ENCODE results near the gene KCNIP3. TPM values are rescaled to one million over a fixed set of nuclear protein-coding genes. Genes with fewer than 3 reads are reported as not detected.

KCNIP3 gene
- total RNA-seq, 2 donors from 2014 or later = not detected

DNA sequence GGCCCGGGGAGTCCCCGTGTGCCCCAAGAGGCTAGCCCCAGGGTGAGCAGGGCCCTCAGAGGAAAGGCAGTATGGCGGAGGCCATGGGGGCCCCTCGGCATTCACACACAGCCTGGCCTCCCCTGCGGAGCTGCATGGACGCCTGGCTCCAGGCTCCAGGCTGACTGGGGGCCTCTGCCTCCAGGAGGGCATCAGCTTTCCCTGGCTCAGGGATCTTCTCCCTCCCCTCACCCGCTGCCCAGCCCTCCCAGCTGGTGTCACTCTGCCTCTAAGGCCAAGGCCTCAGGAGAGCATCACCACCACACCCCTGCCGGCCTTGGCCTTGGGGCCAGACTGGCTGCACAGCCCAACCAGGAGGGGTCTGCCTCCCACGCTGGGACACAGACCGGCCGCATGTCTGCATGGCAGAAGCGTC, 88.4 kb downstream of the KCNIP3 start:
- H3K9me3 ChIP-seq (ENCODE audit: control insufficient read depth, low read length, poor library complexity, severe bottlenecking) = no peaks in the 10 kb centered on the region
- Mint-ChIP-seq H3K27ac (no peak overlapping the region), H3K4me3 (no peak overlapping the region), H3K27me3 (peaks cover 32% of the 10 kb centered on the region), H3K36me3 (ENCODE audit: low read depth) (no peaks in the 10 kb centered on the region), H3K4me1 (peaks cover 4% of the 10 kb centered on the region)
- no peak for ATAC-seq
- no peak for DNase-seq

- H3K9me3 ChIP-seq (ENCODE audit: control insufficient read depth, low read length, poor library complexity, severe bottlenecking) = no peaks in the 10 kb centered on the region
- no peak overlapping the region for H3K4me3 Mint-ChIP-seq
- H3K4me1 Mint-ChIP-seq = peaks cover 4% of the 10 kb centered on the region
- ATAC-seq = no peak
- H3K27me3 Mint-ChIP-seq = peaks cover 27% of the 10 kb centered on the region
- H3K27ac Mint-ChIP-seq = no peak overlapping the region
- no peak for DNase-seq
- H3K36me3 Mint-ChIP-seq (ENCODE audit: low read depth) = no peaks in the 10 kb centered on the region
These were observed 88.9 kb downstream of the KCNIP3 start for GRCh38 chr2:95386031-95386430.

DNA sequence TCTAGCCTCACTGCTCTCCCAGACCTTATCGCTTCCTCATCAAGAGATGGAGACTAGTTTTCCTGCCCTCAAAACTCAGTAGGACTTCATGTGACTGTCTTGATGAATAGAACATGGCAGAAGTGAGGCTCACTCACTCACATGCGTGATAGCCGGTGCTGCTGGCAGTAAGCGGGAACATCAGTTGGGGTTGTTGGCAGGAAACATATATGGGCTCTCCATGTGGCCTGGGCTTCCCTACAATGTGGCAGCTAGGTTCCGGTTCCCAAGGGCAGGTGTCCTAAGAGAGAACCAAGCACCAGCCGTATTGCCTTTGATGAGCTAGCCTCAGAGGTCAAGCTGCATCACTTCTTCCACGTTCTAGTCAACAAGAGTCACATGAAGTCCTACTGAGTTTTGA, 90.2 kb downstream of the KCNIP3 start:
- ATAC-seq (no peak), DNase-seq (no peak)
- no peak overlapping the region for H3K4me3 Mint-ChIP-seq
- H3K9me3 ChIP-seq (ENCODE audit: control insufficient read depth, low read length, poor library complexity, severe bottlenecking) = no peaks in the 10 kb centered on the region
- H3K36me3 Mint-ChIP-seq (ENCODE audit: low read depth) = no peaks in the 10 kb centered on the region
- H3K4me1 Mint-ChIP-seq = peaks cover 4% of the 10 kb centered on the region
- peaks cover 20% of the 10 kb centered on the region for H3K27me3 Mint-ChIP-seq
- H3K27ac Mint-ChIP-seq = no peak overlapping the region

- H3K27me3 Mint-ChIP-seq = peaks cover 15% of the 10 kb centered on the region
- no peak overlapping the region for H3K4me3 Mint-ChIP-seq
- no peaks in the 10 kb centered on the region for H3K36me3 Mint-ChIP-seq (ENCODE audit: low read depth)
- no peak for ATAC-seq
- H3K27ac Mint-ChIP-seq = no peak overlapping the region
- no peaks in the 10 kb centered on the region for H3K9me3 ChIP-seq (ENCODE audit: control insufficient read depth, low read length, poor library complexity, severe bottlenecking)
- DNase-seq = no peak
- H3K4me1 Mint-ChIP-seq = peaks cover 4% of the 10 kb centered on the region
These were observed 91.0 kb downstream of the KCNIP3 start for GRCh38 chr2:95388091-95388692.

DNA sequence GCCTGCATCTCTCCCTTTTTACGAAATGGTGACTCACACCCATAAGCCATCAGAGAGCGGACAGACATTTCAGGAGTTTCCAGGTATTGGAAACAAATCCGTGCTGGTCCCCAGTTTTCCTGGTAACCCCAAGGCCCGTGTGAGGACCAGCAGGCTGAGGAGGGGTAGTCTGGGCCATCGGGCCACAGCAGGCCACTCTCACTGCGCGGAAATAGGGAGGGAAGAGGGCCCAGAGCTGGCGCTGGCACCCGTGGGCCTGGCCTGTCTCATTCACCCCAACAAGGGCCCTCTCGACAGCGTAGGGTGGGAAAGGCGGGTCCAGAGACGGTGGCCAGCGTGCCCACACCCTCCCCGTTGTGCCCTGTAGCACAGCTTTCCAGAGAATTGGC, 91.7 kb downstream of the KCNIP3 start:
- no peak overlapping the region for H3K4me3 Mint-ChIP-seq
- H3K9me3 ChIP-seq (ENCODE audit: control insufficient read depth, low read length, poor library complexity, severe bottlenecking) = no peaks in the 10 kb centered on the region
- H3K27ac Mint-ChIP-seq = no peak overlapping the region
- peaks cover 4% of the 10 kb centered on the region for H3K4me1 Mint-ChIP-seq
- peaks cover 15% of the 10 kb centered on the region for H3K27me3 Mint-ChIP-seq
- ATAC-seq (peak; percentile 16), DNase-seq (no peak)
- no peaks in the 10 kb centered on the region for H3K36me3 Mint-ChIP-seq (ENCODE audit: low read depth)

DNA sequence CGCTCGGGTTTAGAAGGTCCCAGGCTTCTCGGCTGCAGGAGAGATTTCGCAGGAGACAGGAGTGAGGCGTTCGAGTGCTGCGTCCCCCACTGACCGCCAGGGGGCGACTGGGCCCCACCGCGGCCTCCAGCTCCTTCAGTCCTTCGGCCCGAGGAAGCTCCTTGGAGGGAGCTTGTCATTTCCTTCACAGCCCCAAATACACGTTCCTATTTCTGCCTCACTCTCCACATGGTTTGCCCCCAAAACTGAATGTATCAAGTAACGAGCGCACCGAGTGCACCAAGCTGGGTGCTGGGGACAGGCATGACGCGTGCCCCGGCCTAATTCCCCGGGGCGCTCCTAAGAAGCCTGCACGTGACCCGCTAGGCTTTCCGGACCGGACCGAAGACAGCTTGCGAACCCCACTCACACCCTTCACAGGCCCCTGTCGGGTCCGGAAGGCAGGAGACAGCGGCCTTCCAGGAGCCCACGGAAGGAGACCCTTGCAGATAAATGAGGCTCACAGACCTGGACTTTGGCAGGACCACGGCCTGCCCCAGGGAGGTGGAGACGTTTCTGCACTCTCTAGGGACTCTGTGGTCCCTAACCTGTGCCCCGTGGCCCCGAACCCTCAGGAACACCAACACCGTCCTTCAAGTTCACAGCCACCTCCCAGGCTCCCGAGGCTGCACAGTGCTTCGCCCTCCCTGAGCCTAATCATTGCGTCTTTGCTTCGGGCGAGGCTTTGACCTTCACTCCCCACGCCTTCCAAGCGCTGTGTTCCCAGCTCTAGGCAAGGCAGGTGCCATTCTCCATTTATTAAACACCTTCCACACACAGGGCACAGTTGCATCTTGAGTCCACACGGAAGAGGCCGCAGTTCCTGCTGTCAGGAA, 92.3 kb downstream of the KCNIP3 start:
- no peak overlapping the region for H3K4me3 Mint-ChIP-seq
- H3K4me1 Mint-ChIP-seq = peaks cover 4% of the 10 kb centered on the region
- no peaks in the 10 kb centered on the region for H3K36me3 Mint-ChIP-seq (ENCODE audit: low read depth)
- no peak overlapping the region for H3K27ac Mint-ChIP-seq
- peaks cover 10% of the 10 kb centered on the region for H3K27me3 Mint-ChIP-seq
- H3K9me3 ChIP-seq (ENCODE audit: control insufficient read depth, low read length, poor library complexity, severe bottlenecking) = no peaks in the 10 kb centered on the region
- peak; percentile 73 for ATAC-seq
- peak in 2 of 3 donors; percentile 25 to 32 for DNase-seq

DNA sequence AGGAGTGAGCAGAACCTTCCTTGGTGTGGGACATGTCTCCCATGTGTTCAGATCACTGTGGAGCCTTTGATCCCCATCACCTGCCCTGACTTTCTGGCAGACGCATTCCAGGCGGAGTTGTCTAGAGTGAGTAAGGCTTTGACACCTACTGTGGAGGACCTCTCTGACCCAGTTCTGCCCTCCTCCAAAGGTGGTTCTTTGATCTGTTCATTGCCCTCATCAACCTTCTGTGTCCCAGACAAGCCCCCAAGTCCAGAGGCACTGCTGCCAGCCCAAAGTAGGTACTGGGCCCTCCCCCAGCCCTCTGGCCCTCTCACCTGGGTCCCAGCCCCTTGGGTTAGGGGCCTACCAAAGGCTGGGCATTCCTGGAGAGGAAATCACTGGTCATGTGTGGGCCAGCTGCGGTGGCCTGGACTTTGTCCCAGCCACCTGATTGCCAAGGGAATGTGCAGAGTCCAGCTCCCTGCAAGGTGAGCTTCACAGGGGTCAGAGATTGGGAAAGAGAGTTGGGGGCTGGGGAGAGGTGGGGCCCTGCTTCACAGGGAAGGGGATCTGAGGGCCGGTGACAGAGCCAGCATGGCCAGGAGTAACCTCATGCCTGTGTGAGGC, 93.2 kb downstream of the KCNIP3 start:
- no peak overlapping the region for H3K4me3 Mint-ChIP-seq
- H3K36me3 Mint-ChIP-seq (ENCODE audit: low read depth) = no peaks in the 10 kb centered on the region
- H3K27ac Mint-ChIP-seq = no peak overlapping the region
- ATAC-seq (no peak), DNase-seq (no peak)
- no peaks in the 10 kb centered on the region for H3K9me3 ChIP-seq (ENCODE audit: control insufficient read depth, low read length, poor library complexity, severe bottlenecking)
- peaks cover 8% of the 10 kb centered on the region for H3K27me3 Mint-ChIP-seq
- H3K4me1 Mint-ChIP-seq = peaks cover 4% of the 10 kb centered on the region

DNA sequence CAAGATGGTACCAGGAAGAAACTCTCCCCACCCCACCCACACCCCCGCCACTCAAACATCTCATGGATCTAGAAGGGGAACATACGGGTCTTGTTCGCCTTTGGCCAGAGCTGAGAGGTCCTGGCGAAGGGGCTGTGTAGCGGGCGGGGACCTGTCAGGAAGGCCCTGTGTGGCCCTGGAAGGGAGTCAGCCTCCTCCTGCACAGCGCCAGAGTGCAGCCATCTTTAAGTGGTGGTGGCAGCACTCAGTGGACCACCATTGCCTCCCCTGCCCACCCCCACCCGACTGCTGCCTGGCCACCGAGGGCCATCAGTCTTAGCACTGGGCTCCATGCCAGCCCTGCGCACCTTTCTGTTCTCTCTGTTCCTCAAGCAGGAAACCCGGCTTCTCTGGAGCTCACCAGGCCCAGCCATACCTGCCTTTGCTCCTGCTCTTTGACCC, 93.8 kb downstream of the KCNIP3 start:
- Mint-ChIP-seq H3K4me3 (no peak overlapping the region), H3K4me1 (peaks cover 4% of the 10 kb centered on the region), H3K27me3 (peaks cover 8% of the 10 kb centered on the region), H3K36me3 (ENCODE audit: low read depth) (no peaks in the 10 kb centered on the region), H3K27ac (no peak overlapping the region)
- ATAC-seq (no peak), DNase-seq (no peak)
- H3K9me3 ChIP-seq (ENCODE audit: control insufficient read depth, low read length, poor library complexity, severe bottlenecking) = no peaks in the 10 kb centered on the region

DNA sequence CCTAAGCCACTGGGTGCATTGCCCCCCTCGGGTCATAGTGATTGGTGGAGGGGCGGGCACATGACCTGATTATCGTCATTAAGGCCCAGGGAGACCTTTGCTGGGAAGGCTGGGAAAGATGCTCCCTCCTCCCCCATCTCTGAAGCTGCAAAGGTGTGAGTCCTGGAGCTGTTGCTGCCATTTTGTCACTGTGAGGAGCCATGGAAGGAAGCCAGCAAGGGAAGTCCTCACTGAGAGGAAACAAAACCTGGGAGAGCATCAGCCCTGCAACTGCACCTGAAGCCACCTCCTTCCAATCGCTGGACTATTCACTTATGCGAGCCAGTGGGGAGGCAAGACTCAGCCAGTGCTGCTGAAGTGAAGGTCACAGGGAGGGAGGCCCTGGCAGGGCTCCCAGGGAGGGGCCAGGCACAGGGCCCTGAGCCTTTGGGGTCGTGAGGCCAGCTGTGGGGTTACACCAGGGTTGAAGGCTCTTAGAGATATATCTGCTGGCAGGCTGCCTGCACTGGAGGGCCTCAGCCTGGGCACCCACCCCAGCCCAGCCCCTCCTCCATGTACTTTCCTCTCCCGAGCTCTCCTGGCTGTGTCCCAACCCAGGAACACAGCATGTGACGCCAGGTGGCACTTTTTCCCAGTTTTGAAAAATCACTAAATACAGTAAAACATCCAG, 94.6 kb downstream of the KCNIP3 start:
- Mint-ChIP-seq H3K27me3 (peaks cover 10% of the 10 kb centered on the region), H3K36me3 (ENCODE audit: low read depth) (no peaks in the 10 kb centered on the region), H3K27ac (no peak overlapping the region), H3K4me1 (peaks cover 4% of the 10 kb centered on the region), H3K4me3 (no peak overlapping the region)
- DNase-seq = no peak
- no peaks in the 10 kb centered on the region for H3K9me3 ChIP-seq (ENCODE audit: control insufficient read depth, low read length, poor library complexity, severe bottlenecking)
- no peak for ATAC-seq

DNA sequence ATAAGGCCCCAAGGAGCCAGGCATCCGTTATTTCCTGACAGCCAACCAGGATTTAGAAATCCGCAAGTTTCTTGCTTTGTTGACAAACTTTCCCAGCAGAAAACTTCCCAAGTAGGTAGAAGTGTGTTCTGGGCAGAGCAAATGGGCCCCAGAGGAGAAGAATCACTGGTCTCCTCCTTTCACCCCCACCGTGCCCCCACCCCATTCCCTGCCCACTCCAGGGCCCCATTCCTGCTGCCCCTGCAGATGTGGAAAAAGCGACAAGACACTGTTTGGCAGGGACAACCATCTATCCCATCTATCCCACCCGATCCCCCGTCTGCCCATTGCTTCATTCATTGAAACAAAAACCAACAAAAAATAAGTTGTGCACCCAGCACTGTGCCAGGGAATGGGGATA, 95.2 kb downstream of the KCNIP3 start:
- peaks cover 12% of the 10 kb centered on the region for H3K27me3 Mint-ChIP-seq
- no peak overlapping the region for H3K4me3 Mint-ChIP-seq
- no peaks in the 10 kb centered on the region for H3K36me3 Mint-ChIP-seq (ENCODE audit: low read depth)
- DNase-seq (no peak), ATAC-seq (no peak)
- H3K27ac Mint-ChIP-seq = no peak overlapping the region
- peaks cover 8% of the 10 kb centered on the region for H3K4me1 Mint-ChIP-seq
- H3K9me3 ChIP-seq (ENCODE audit: control insufficient read depth, low read length, poor library complexity, severe bottlenecking) = no peaks in the 10 kb centered on the region

GRCh38 chr2:95392730-95393455, 95.7 kb downstream of the KCNIP3 start:
- peaks cover 10% of the 10 kb centered on the region for H3K27me3 Mint-ChIP-seq
- no peak for DNase-seq
- no peak overlapping the region for H3K4me3 Mint-ChIP-seq
- no peaks in the 10 kb centered on the region for H3K36me3 Mint-ChIP-seq (ENCODE audit: low read depth)
- H3K4me1 Mint-ChIP-seq = peaks cover 8% of the 10 kb centered on the region
- ATAC-seq = no peak
- no peak overlapping the region for H3K27ac Mint-ChIP-seq
- no peaks in the 10 kb centered on the region for H3K9me3 ChIP-seq (ENCODE audit: control insufficient read depth, low read length, poor library complexity, severe bottlenecking)

- DNase-seq (no peak), ATAC-seq (no peak)
- H3K27me3 Mint-ChIP-seq = peaks cover 4% of the 10 kb centered on the region
- H3K36me3 Mint-ChIP-seq (ENCODE audit: low read depth) = no peaks in the 10 kb centered on the region
- H3K4me1 Mint-ChIP-seq = peaks cover 8% of the 10 kb centered on the region
- no peak overlapping the region for H3K4me3 Mint-ChIP-seq
- H3K27ac Mint-ChIP-seq = no peak overlapping the region
- no peaks in the 10 kb centered on the region for H3K9me3 ChIP-seq (ENCODE audit: control insufficient read depth, low read length, poor library complexity, severe bottlenecking)
These were observed 96.8 kb downstream of the KCNIP3 start for GRCh38 chr2:95393901-95394300.

DNA sequence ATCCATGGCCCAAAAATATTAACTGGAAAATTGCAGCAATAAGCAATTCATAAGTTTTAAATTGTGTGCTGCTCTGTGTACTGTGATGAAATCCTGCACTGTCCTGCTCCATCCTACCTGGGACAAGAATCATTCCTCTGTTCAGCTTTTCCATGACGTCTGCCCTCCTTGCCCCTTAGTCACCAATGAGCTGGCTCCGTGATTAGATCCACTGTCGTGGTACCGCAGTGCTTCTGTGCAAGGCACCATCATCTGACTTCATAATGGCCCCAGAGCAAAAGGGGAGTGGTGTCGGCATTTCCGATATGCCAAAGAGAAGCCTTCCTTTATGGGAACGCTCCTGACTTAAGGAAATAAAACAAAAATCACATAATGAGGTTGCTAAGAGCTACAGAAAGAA, 101.9 kb downstream of the KCNIP3 start:
- H3K9me3 ChIP-seq (ENCODE audit: control insufficient read depth, low read length, poor library complexity, severe bottlenecking) = no peaks in the 10 kb centered on the region
- ATAC-seq = no peak
- H3K27ac Mint-ChIP-seq = no peak overlapping the region
- H3K27me3 Mint-ChIP-seq = peaks cover 4% of the 10 kb centered on the region
- H3K36me3 Mint-ChIP-seq (ENCODE audit: low read depth) = no peaks in the 10 kb centered on the region
- no peak for DNase-seq
- peaks cover 23% of the 10 kb centered on the region for H3K4me1 Mint-ChIP-seq
- no peak overlapping the region for H3K4me3 Mint-ChIP-seq

Measured in T-helper 17 cell (primary cell).